ENCODE data around the gene LATS2. TPM values are rescaled to one million over a fixed set of nuclear protein-coding genes. Genes with fewer than 3 reads are reported as not detected.
"Not testable (repeated sequence)": the region's sequence is repeated elsewhere in the genome, so short reads cannot be mapped to it uniquely, and the experiment has no call there.

LATS2 gene
- total and polyA plus RNA-seq, 7 experiments from 2014 or later = 1.3 to 11.9 (median 2.3) TPM; not detected in 2

GRCh38 chr13:20945952-20946383 is 115.4 kb downstream of the LATS2 start:
- DNase-seq = peak in 1 of 9 donors; percentile 22
- no peaks in the 10 kb centered on the region for H3K4me1 ChIP-seq (ENCODE audit: control insufficient read depth in 2 of 2, insufficient read depth in 2 of 2, low read length in 2 of 2)
- Mint-ChIP-seq H3K4me3 (peak overlapping the region in 5 of 10 donors; percentile 55 to 68 (median 59)), H3K36me3 (no peaks in the 10 kb centered on the region), H3K9me3 (no peaks in the 10 kb centered on the region), H3K4me1 (peaks cover 0 to 15% (median 6%) of the 10 kb centered on the region in 7 donors), H3K27ac (no peak overlapping the region), H3K27me3 (peaks cover 43 to 65% (median 50%) of the 10 kb centered on the region in 5 donors)
- no peaks in the 10 kb centered on the region for H3K9me3 ChIP-seq (ENCODE audit: control insufficient read depth in 2 of 3, low read length in 3 of 3)
- H3K36me3 ChIP-seq (ENCODE audit: control insufficient read depth in 2 of 3, insufficient read depth in 3 of 3, low read length in 3 of 3) = no peaks in the 10 kb centered on the region
- H3K27ac ChIP-seq (ENCODE audit: low read depth, low read length) = no peak overlapping the region
- intact Hi-C loops (cut with micrococcal nuclease) = no loop called here
- ChIA-PET CTCF (interaction anchor here (0.8 to 1.3 kb wide), 2 partner anchors 70 to 87 kb away, joined by 3 to 6 read pairs; no protein-coding TSS in a partner anchor), POLR2A (interaction anchor here (0.7 kb wide), 1 partner anchor 85 kb away, joined by 6 read pairs; no protein-coding TSS in a partner anchor)
- H3K4me3 ChIP-seq (ENCODE audit: low read length) = no peak overlapping the region
- ATAC-seq = peak; percentile 52
- no peaks in the 10 kb centered on the region for H3K27me3 ChIP-seq (ENCODE audit: control insufficient read depth in 2 of 2, insufficient read depth in 2 of 2, low read length in 2 of 2)

- Histone ChIP-seq H3K27ac (ENCODE audit: low read depth, low read length) (no peak overlapping the region), H3K4me1 (ENCODE audit: control insufficient read depth in 2 of 2, insufficient read depth in 2 of 2, low read length in 2 of 2) (no peaks in the 10 kb centered on the region), H3K36me3 (ENCODE audit: control insufficient read depth in 2 of 3, insufficient read depth in 3 of 3, low read length in 3 of 3) (no peaks in the 10 kb centered on the region), H3K9me3 (ENCODE audit: control insufficient read depth in 2 of 3, low read length in 3 of 3) (no peaks in the 10 kb centered on the region), H3K27me3 (ENCODE audit: control insufficient read depth in 2 of 2, insufficient read depth in 2 of 2, low read length in 2 of 2) (no peaks in the 10 kb centered on the region), H3K4me3 (ENCODE audit: low read length) (no peak overlapping the region)
- ChIA-PET CTCF (interaction anchor here (0.6 to 2.8 kb wide), 4 partner anchors 182 to 1228 kb away, joined by 3 to 13 read pairs (median 3); no protein-coding TSS in a partner anchor), POLR2A (no interaction called here)
- peaks cover 0 to 15% (median 6%) of the 10 kb centered on the region in 7 donors for H3K4me1 Mint-ChIP-seq
- no peak overlapping the region for H3K4me3 Mint-ChIP-seq
- intact Hi-C loops (cut with micrococcal nuclease) = loop anchor here (1.0 to 5.0 kb wide), 8 partner anchors 190 to 1854 kb away; partner anchors contain the start of genes MRPL57 (in 1 of the 2) and SKA3 (in 1 of the 2)
- H3K27ac Mint-ChIP-seq = peak overlapping the region in 1 of 9 donors; percentile 2
- no peak for DNase-seq
- no peaks in the 10 kb centered on the region for H3K36me3 Mint-ChIP-seq
- peaks cover 35 to 69% (median 42%) of the 10 kb centered on the region in 5 donors for H3K27me3 Mint-ChIP-seq
- no peaks in the 10 kb centered on the region for H3K9me3 Mint-ChIP-seq
- ATAC-seq = no peak
Observed at GRCh38 chr13:20942938-20943559, 118.3 kb downstream of the LATS2 start.

GRCh38 chr13:20940511-20940910 is 120.9 kb downstream of the LATS2 start:
- H3K4me1 Mint-ChIP-seq; H3K4me3 Mint-ChIP-seq; H3K4me1 ChIP-seq (ENCODE audit: control insufficient read depth in 2 of 2, insufficient read depth in 2 of 2, low read length in 2 of 2); CTCF ChIA-PET; H3K27me3 ChIP-seq (ENCODE audit: control insufficient read depth in 2 of 2, insufficient read depth in 2 of 2, low read length in 2 of 2); H3K27ac Mint-ChIP-seq; H3K9me3 Mint-ChIP-seq; H3K9me3 ChIP-seq (ENCODE audit: control insufficient read depth in 2 of 3, low read length in 3 of 3); H3K36me3 Mint-ChIP-seq; H3K27ac ChIP-seq (ENCODE audit: low read depth, low read length); ATAC-seq; DNase-seq; H3K4me3 ChIP-seq (ENCODE audit: low read length); H3K36me3 ChIP-seq (ENCODE audit: control insufficient read depth in 2 of 3, insufficient read depth in 3 of 3, low read length in 3 of 3): not testable (repeated sequence)
- POLR2A ChIA-PET = interaction anchor here (0.6 kb wide), 1 partner anchor 21 kb away, joined by 3 read pairs; no protein-coding TSS in a partner anchor
- peaks cover 18 to 45% (median 24%) of the 10 kb centered on the region in 5 donors for H3K27me3 Mint-ChIP-seq
- intact Hi-C loops (cut with micrococcal nuclease) = loop anchor here (5.0 kb wide), 2 partner anchors 357 to 1857 kb away; no protein-coding TSS in a partner anchor

- intact Hi-C loops (cut with micrococcal nuclease) = loop anchor here (5.0 kb wide), 2 partner anchors 357 to 1857 kb away; no protein-coding TSS in a partner anchor
Observed at GRCh38 chr13:20940083-20940482, 121.3 kb downstream of the LATS2 start.

DNA sequence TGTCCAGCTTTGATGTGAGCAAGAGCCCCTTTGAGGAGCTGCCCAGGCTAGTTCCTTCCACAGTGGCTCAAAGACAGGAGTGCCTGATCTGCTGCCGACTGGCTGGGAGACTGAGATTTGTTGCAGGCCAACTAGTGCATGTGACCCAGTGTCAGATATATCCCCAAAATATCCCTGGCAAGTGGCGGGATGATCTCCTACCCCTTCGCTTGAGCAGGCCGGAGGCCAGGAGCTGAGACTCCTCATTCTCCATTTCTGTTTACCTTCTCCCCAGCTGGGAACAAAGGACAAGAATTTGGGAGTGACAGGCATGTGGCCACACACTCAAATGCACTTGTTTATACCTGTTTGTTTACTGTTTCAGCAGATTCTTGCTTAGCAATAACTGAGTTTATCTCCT is 121.7 kb downstream of the LATS2 start:
- no peak for DNase-seq
- no peaks in the 10 kb centered on the region for H3K9me3 ChIP-seq (ENCODE audit: control insufficient read depth in 2 of 3, low read length in 3 of 3)
- H3K36me3 Mint-ChIP-seq = no peaks in the 10 kb centered on the region
- H3K27ac Mint-ChIP-seq = no peak overlapping the region
- H3K36me3 ChIP-seq (ENCODE audit: control insufficient read depth in 2 of 3, insufficient read depth in 3 of 3, low read length in 3 of 3) = no peaks in the 10 kb centered on the region
- H3K4me3 ChIP-seq (ENCODE audit: low read length) = no peak overlapping the region
- CTCF ChIA-PET = no interaction called here
- intact Hi-C loops (cut with micrococcal nuclease) = loop anchor here (5.0 kb wide), 2 partner anchors 358 to 1858 kb away; no protein-coding TSS in a partner anchor
- H3K27ac ChIP-seq (ENCODE audit: low read depth, low read length) = no peak overlapping the region
- H3K9me3 Mint-ChIP-seq = no peaks in the 10 kb centered on the region
- peaks cover 0 to 5% (median 2%) of the 10 kb centered on the region in 7 donors for H3K4me1 Mint-ChIP-seq
- H3K4me3 Mint-ChIP-seq = no peak overlapping the region
- no peaks in the 10 kb centered on the region for H3K27me3 ChIP-seq (ENCODE audit: control insufficient read depth in 2 of 2, insufficient read depth in 2 of 2, low read length in 2 of 2)
- POLR2A ChIA-PET = interaction anchor here (0.6 kb wide), 1 partner anchor 20 kb away, joined by 3 read pairs; no protein-coding TSS in a partner anchor
- H3K4me1 ChIP-seq (ENCODE audit: control insufficient read depth in 2 of 2, insufficient read depth in 2 of 2, low read length in 2 of 2) = no peaks in the 10 kb centered on the region
- H3K27me3 Mint-ChIP-seq = peaks cover 13 to 36% (median 19%) of the 10 kb centered on the region in 5 donors
- no peak for ATAC-seq

More at GRCh38 chr13:20940083-20940482, 121.3 kb downstream of the LATS2 start:
- Histone ChIP-seq H3K4me3 (ENCODE audit: low read length) (no peak overlapping the region), H3K9me3 (ENCODE audit: control insufficient read depth in 2 of 3, low read length in 3 of 3) (no peaks in the 10 kb centered on the region), H3K27ac (ENCODE audit: low read depth, low read length) (no peak overlapping the region), H3K27me3 (ENCODE audit: control insufficient read depth in 2 of 2, insufficient read depth in 2 of 2, low read length in 2 of 2) (no peaks in the 10 kb centered on the region), H3K36me3 (ENCODE audit: control insufficient read depth in 2 of 3, insufficient read depth in 3 of 3, low read length in 3 of 3) (no peaks in the 10 kb centered on the region), H3K4me1 (ENCODE audit: control insufficient read depth in 2 of 2, insufficient read depth in 2 of 2, low read length in 2 of 2) (no peaks in the 10 kb centered on the region)
- DNase-seq (no peak), ATAC-seq (no peak)
- CTCF ChIA-PET = no interaction called here
- POLR2A ChIA-PET = interaction anchor here (0.6 kb wide), 1 partner anchor 21 kb away, joined by 3 read pairs; no protein-coding TSS in a partner anchor
- Mint-ChIP-seq H3K4me3 (no peak overlapping the region), H3K27me3 (peaks cover 14 to 41% (median 22%) of the 10 kb centered on the region in 5 donors), H3K36me3 (no peaks in the 10 kb centered on the region), H3K27ac (no peak overlapping the region), H3K9me3 (no peaks in the 10 kb centered on the region), H3K4me1 (peaks cover 0 to 5% (median 2%) of the 10 kb centered on the region in 7 donors)

- Mint-ChIP-seq H3K4me3 (no peak overlapping the region), H3K27me3 (peaks cover 8 to 27% (median 12%) of the 10 kb centered on the region in 5 donors), H3K27ac (no peak overlapping the region), H3K36me3 (no peaks in the 10 kb centered on the region), H3K4me1 (no peaks in the 10 kb centered on the region), H3K9me3 (no peaks in the 10 kb centered on the region)
- Histone ChIP-seq H3K9me3 (ENCODE audit: control insufficient read depth in 2 of 3, low read length in 3 of 3) (no peaks in the 10 kb centered on the region), H3K36me3 (ENCODE audit: control insufficient read depth in 2 of 3, insufficient read depth in 3 of 3, low read length in 3 of 3) (no peaks in the 10 kb centered on the region), H3K4me3 (ENCODE audit: low read length) (no peak overlapping the region), H3K27me3 (ENCODE audit: control insufficient read depth in 2 of 2, insufficient read depth in 2 of 2, low read length in 2 of 2) (no peaks in the 10 kb centered on the region), H3K27ac (ENCODE audit: low read depth, low read length) (no peak overlapping the region), H3K4me1 (ENCODE audit: control insufficient read depth in 2 of 2, insufficient read depth in 2 of 2, low read length in 2 of 2) (no peaks in the 10 kb centered on the region)
- DNase-seq (no peak), ATAC-seq (no peak)
- ChIA-PET POLR2A (no interaction called here), CTCF (no interaction called here)
- intact Hi-C loops (cut with micrococcal nuclease) = no loop called here
Observed at GRCh38 chr13:20938302-20938701, 123.1 kb downstream of the LATS2 start.
